Heart right ventricle (tissue), 16 donors: ENCODE data around the gene BRI3. TPM values are rescaled to one million over a fixed set of nuclear protein-coding genes. Genes with fewer than 3 reads are reported as not detected.

Experiments
- ATAC-seq, 8 donors: fragments of 200-7000 bp; cut with Tn5 transposase; one replicate each; pipeline ENCODE4 v1.9.1; 2020; ENCODE audit warnings: mild to moderate bottlenecking in 8 of 8, moderate library complexity in 8 of 8, moderate number of reproducible peaks in 1 of 8
- DNase-seq, 2 donors: peaks; one replicate each; pipeline ENCODE4 v3.0.0-alpha.2; 2020
- H3K27ac ChIP-seq, 10 donors: fragments of 200-600 bp; sonication (generic) in 2 of 10; one replicate each; pipeline versions ENCODE4 v1.5.0 to v1.8.0; 2020 to 2022; ENCODE audit warnings: mild to moderate bottlenecking in 3 of 10
- H3K27me3 ChIP-seq, 7 donors: fragments of 200-600 bp; one replicate each; pipeline ENCODE4 v1.8.0; 2021 to 2022; ENCODE audit warnings: mild to moderate bottlenecking in 2 of 7
- H3K36me3 ChIP-seq, 9 donors: fragments of 200-600 bp; sonication (generic) in 1 of 9; one replicate each; pipeline versions ENCODE4 v1.5.0 to v1.8.0; 2020 to 2022; ENCODE audit warnings: mild to moderate bottlenecking in 2 of 9
- H3K4me1 ChIP-seq, 9 donors: fragments of 200-600 bp; sonication (generic) in 1 of 9; one replicate each; pipeline versions ENCODE4 v1.5.0 to v1.8.0; 2020 to 2022; ENCODE audit warnings: mild to moderate bottlenecking in 4 of 9
- H3K4me3 ChIP-seq, 10 donors: fragments of 200-600 bp; sonication (generic) in 2 of 10; one replicate each; pipeline versions ENCODE4 v1.5.0 to v1.8.0; 2020 to 2022; ENCODE audit warnings: mild to moderate bottlenecking in 7 of 10, moderate library complexity in 2 of 10
- H3K9me3 ChIP-seq, 11 donors: fragments of 200-600 bp in 10 of 11; sonication (generic) in 2 of 11; one replicate each; pipeline versions ENCODE4 v1.5.0 to v1.8.0; 2013 to 2022; ENCODE audit warnings: mild to moderate bottlenecking in 2 of 11, control low read depth in 1 of 11, moderate library complexity in 1 of 11
- WGBS, 2 donors: extraction: QIAGEN DNeasy Blood & Tissue Kit; methylation state at CpG; one replicate each; pipeline ENCODE4 v1.1.7; 2013; ENCODE audit warnings: inconsistent platforms in 1 of 2; 5-methylcytosine and 5-hydroxymethylcytosine counted together
- intact Hi-C, 10 donors: fragments of 100-400 bp; cut with DNase I; formaldehyde crosslinking; loops; one replicate each; pipeline versions ENCODE4 v1.11.1 to v1.14.2; 2022
- polyA plus RNA-seq, 2 donors: library from polyadenylated mRNA; stranded (reverse); fragments of 200-250 nt; gene quantifications; one replicate each; pipeline ENCODE4 v1.2.3, GENCODE V29; 2013
- total RNA-seq, 10 donors: library from RNA; stranded (reverse); fragmentation: NEBNext Ultra II Directional in 3 of 10; extraction: Animal tissue kit (Norgen Biotek cat#: 25700) in 3 of 10; gene quantifications; one replicate each; pipeline versions ENCODE4 v1.2.1 to v1.2.4, GENCODE V29; 2021 to 2023
- TF ChIP-seq, protein P1 (sequence below), 9 donors: fragments of 200-600 bp; sonication (generic) in 2 of 9; IDR thresholded peaks; one replicate each; pipeline versions ENCODE4 v1.5.0 to v1.8.0; 2021 to 2022; ENCODE audit warnings: antibody characterized with exemption in 9 of 9, mild to moderate bottlenecking in 5 of 9, moderate library complexity in 1 of 9
- donor health status: Arrhythmogenic right ventricular cardiomyopathy.
- donor health status: ischemic (EF 13 %, LVEDD 7.1; RV severe dilation, severe dysfunction).
- donor health status: healthy with polysubstance abuse.
- donor health status: DM: no; HTN: yes; CAD: no.
- donor health status: DM: no; HTN: no; CAD: no.
- donor health status: ischemic (EF 25% LVEDD 6.9; RV normal size, moderate dysfunction).
- donor health status: ischemic (EF 25% LVEDD 5.7; RV mildly dilated, moderate dysfunction).
- donor health status: healthy.
- donor health status: DM: yes; HTN: yes; CAD: no.
- donor health status: Ischemic cardiomyopathy.
- donor health status: ischemic (EF 35%, LVEDD 5.7; RV mildly dilated, moderate dysfunction).
- donor health status: nonischemic (EF 11% LVEDD 7.7; RV severe dilation, severe dysfunction).
- donor health status: DM: yes; HTN: yes; CAD: no.
- donor health status: PGD.
- donor health status: ischemic (EF 29% LVEDD 5.4; RV normal size, mild dysfunction).
- donor health status: nonischemic (EF 23%, LVEDD 6.1; RV moderate dilation, normal function).

BRI3 gene
- total and polyA plus RNA-seq, 12 donors = 135 to 267 (median 218) TPM

DNA sequence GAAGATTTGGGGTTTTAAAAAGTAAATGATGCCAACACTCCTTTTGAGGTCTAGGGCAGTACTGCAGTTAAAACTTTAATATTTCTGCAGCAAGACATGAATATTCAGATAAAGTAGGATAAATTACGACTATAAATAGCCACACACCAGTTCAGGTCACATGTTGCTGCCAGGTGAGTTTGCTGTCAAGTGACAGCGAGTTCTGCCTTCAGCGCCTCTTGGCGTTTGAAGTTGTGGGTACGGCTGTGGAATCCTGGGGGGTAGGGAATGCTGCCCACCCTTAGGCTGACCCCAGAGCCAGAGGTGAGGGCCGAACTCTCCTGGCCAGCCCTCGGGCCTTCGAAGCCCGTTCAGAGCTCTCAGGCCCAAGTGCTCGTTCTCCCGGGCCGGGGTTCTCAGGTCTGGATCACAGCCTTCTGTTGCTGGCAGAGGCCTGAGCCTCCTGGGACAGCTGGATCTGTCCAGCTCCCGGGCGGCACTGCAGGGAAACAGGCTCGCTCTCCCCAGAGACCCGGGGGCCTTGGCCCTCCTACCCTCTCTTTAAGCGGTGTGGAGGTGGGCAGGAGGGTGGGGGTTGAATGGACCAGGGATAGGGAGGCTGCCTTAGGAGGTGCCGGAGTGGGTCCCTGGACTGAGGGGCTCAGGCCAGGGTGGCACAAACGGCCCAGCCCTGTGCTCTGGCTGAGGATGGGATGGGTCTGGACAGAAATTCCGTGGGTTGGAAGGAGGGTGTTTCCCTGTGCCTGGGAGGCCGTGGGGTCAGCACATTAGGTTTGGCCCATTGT lies 5.4 kb downstream of the BRI3 start:
- peaks cover 0 to 75% (median 8%) of the 10 kb centered on the region in 9 donors for H3K36me3 ChIP-seq
- DNase-seq = peak in 1 of 2 donors; percentile 35
- H3K27me3 ChIP-seq = no peaks in the 10 kb centered on the region
- H3K27ac ChIP-seq = peak overlapping the region in 9 of 10 donors; percentile 50 to 99 (median 97)
- H3K4me1 ChIP-seq = peaks cover 48 to 77% (median 76%) of the 10 kb centered on the region in 9 donors
- WGBS, 2 donors = 35 to 48% methylated on average over 21 of the region's 21 CpGs
- TF ChIP-seq, protein P1, sequence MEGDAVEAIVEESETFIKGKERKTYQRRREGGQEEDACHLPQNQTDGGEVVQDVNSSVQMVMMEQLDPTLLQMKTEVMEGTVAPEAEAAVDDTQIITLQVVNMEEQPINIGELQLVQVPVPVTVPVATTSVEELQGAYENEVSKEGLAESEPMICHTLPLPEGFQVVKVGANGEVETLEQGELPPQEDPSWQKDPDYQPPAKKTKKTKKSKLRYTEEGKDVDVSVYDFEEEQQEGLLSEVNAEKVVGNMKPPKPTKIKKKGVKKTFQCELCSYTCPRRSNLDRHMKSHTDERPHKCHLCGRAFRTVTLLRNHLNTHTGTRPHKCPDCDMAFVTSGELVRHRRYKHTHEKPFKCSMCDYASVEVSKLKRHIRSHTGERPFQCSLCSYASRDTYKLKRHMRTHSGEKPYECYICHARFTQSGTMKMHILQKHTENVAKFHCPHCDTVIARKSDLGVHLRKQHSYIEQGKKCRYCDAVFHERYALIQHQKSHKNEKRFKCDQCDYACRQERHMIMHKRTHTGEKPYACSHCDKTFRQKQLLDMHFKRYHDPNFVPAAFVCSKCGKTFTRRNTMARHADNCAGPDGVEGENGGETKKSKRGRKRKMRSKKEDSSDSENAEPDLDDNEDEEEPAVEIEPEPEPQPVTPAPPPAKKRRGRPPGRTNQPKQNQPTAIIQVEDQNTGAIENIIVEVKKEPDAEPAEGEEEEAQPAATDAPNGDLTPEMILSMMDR (IDR thresholded peaks at IDR 0.05) = no peak
- intact Hi-C loops = no loop called here
- H3K4me3 ChIP-seq = peak overlapping the region in 6 of 10 donors; percentile 6 to 99 (median 90)
- no peak for ATAC-seq
- no peaks in the 10 kb centered on the region for H3K9me3 ChIP-seq

GRCh38 chr7:98287486-98287959 lies 6.0 kb downstream of the BRI3 start:
- no peak for DNase-seq
- 75 to 86% methylated on average over 14 of the region's 14 CpGs for WGBS, 2 donors
- TF ChIP-seq, protein P1 (IDR thresholded peaks at IDR 0.05) = no peak
- intact Hi-C loops = no loop called here
- no peak for ATAC-seq
- Histone ChIP-seq H3K4me1 (peaks cover 48 to 78% (median 73%) of the 10 kb centered on the region in 9 donors), H3K36me3 (peaks cover 0 to 80% (median 13%) of the 10 kb centered on the region in 9 donors), H3K27ac (peak overlapping the region in 9 of 10 donors; percentile 18 to 99 (median 97)), H3K4me3 (peak overlapping the region in 1 of 10 donors; percentile 94), H3K27me3 (no peaks in the 10 kb centered on the region), H3K9me3 (no peaks in the 10 kb centered on the region)

- Histone ChIP-seq H3K36me3 (peaks cover 0 to 81% (median 16%) of the 10 kb centered on the region in 9 donors), H3K27ac (peak overlapping the region in 8 of 10 donors; percentile 18 to 99 (median 98)), H3K27me3 (no peaks in the 10 kb centered on the region), H3K4me3 (no peak overlapping the region), H3K4me1 (peaks cover 48 to 76% (median 66%) of the 10 kb centered on the region in 9 donors), H3K9me3 (no peaks in the 10 kb centered on the region)
- ATAC-seq = no peak
- no peak for DNase-seq
- TF ChIP-seq, protein P1 (IDR thresholded peaks at IDR 0.05) = no peak
- intact Hi-C loops = no loop called here
- WGBS, 2 donors = 61 to 70% methylated on average over 12 of the region's 12 CpGs
These were observed 6.8 kb downstream of the BRI3 start for GRCh38 chr7:98288064-98288823.

- Histone ChIP-seq H3K27me3 (no peaks in the 10 kb centered on the region), H3K36me3 (peaks cover 0 to 82% (median 18%) of the 10 kb centered on the region in 9 donors), H3K27ac (peak overlapping the region in 8 of 10 donors; percentile 23 to 98 (median 44)), H3K9me3 (no peaks in the 10 kb centered on the region), H3K4me3 (no peak overlapping the region), H3K4me1 (peaks cover 38 to 65% (median 54%) of the 10 kb centered on the region in 9 donors)
- TF ChIP-seq, protein P1 (IDR thresholded peaks at IDR 0.05) = no peak
- ATAC-seq (no peak), DNase-seq (no peak)
- WGBS, 2 donors = 52 to 76% methylated on average over 3 to 4 of the region's 4 CpGs
- intact Hi-C loops = no loop called here
These were observed 7.9 kb downstream of the BRI3 start for GRCh38 chr7:98289333-98289875.
